B cell (primary cell): ENCODE data around the gene CELF4. TPM values are rescaled to one million over a fixed set of nuclear protein-coding genes. Genes with fewer than 3 reads are reported as not detected.

Source experiments
- ATAC-seq: fragments of 200-7000 bp; cut with Tn5 transposase; one replicate; pipeline ENCODE4 v1.10.0; 2021; ENCODE audit warnings: low read depth, mild to moderate bottlenecking, moderate number of reproducible peaks, moderate library complexity
- CTCF ChIA-PET: fragments of 350-600 bp; sonication (Branson Sonifier 250); formaldehyde crosslinking; loops from one replicate; lab custom pipeline; 2021; ENCODE audit warnings: antibody characterized with exemption, inconsistent platforms; lab: Charles Lee
- POLR2A ChIA-PET: fragments of 350-600 bp; sonication (Branson Sonifier 250); formaldehyde crosslinking; loops from one replicate; lab custom pipeline; 2021; ENCODE audit warnings: antibody characterized with exemption; lab: Charles Lee
- DNase-seq: peaks from one replicate; pipeline ENCODE4 v3.0.0; 2013
- H2AFZ ChIP-seq: 2 replicates; pipeline ENCODE4 v1.6.1; 2012; ENCODE audit warnings: mild to moderate bottlenecking, low read depth, low read length; ENCODE audit not compliant: insufficient read depth, poor library complexity, severe bottlenecking
- H3K27ac ChIP-seq, 2 donors: 1 replicate in 1 of 2; 2 replicates in 1 of 2; pipeline ENCODE4 v1.5.1; 2012 to 2013; ENCODE audit warnings: low read length in 2 of 2, mild to moderate bottlenecking in 2 of 2, moderate library complexity in 1 of 2
- H3K27me3 ChIP-seq, 4 experiments: fragments of 200-600 bp in 1 of 4; sonication (generic) in 1 of 4; replicated peaks in 1 of 4; 1 replicate in 2 of 4; 2 replicates in 2 of 4; pipeline versions ENCODE4 v1.6.1 to v1.7.0; 2013 to 2016; ENCODE audit warnings: low read length in 3 of 4, mild to moderate bottlenecking in 2 of 4, mixed read lengths in 1 of 4, moderate library complexity in 1 of 4; ENCODE audit not compliant: insufficient read depth in 4 of 4, control insufficient read depth in 3 of 4; ENCODE audit errors: control extremely low read depth in 1 of 4
- H3K36me3 ChIP-seq, 2 experiments: replicated peaks in 1 of 2; 1 replicate in 1 of 2; 2 replicates in 1 of 2; pipeline versions ENCODE4 v1.6.1 to v1.7.1; 2013; ENCODE audit warnings: low read length in 1 of 2; ENCODE audit not compliant: insufficient read depth in 2 of 2, control insufficient read depth in 1 of 2; ENCODE audit errors: control extremely low read depth in 1 of 2, extremely low read depth in 1 of 2
- H3K4me1 ChIP-seq, 2 donors: fragments of 200-600 bp in 1 of 2; sonication (generic) in 1 of 2; 1 replicate in 1 of 2; 2 replicates in 1 of 2; pipeline versions ENCODE4 v1.5.1 to v1.6.1; 2013 to 2017; ENCODE audit warnings: low read length in 2 of 2; ENCODE audit not compliant: control insufficient read depth in 2 of 2, insufficient read depth in 2 of 2
- H3K4me2 ChIP-seq: replicated peaks from 2 replicates; pipeline ENCODE3; 2012; ENCODE audit warnings: mild to moderate bottlenecking, low read depth, low read length; ENCODE audit not compliant: poor library complexity, severe bottlenecking
- H3K4me3 ChIP-seq, 5 experiments: fragments of 200-600 bp in 1 of 5; sonication (generic) in 1 of 5; 1 replicate in 3 of 5; 2 replicates in 2 of 5; pipeline versions ENCODE4 v1.5.1 to v1.7.0; 2011 to 2016; ENCODE audit warnings: low read length in 4 of 5, mild to moderate bottlenecking in 4 of 5, low read depth in 2 of 5, control low read depth in 1 of 5, moderate library complexity in 1 of 5; ENCODE audit not compliant: insufficient read depth in 1 of 5; ENCODE audit errors: control extremely low read depth in 1 of 5, extremely low read depth in 1 of 5
- H3K79me2 ChIP-seq: fragments of 200-600 bp; sonication (generic); one replicate; pipeline ENCODE4 v1.6.0; 2016; ENCODE audit warnings: low read length; ENCODE audit not compliant: control insufficient read depth, insufficient read depth
- H3K9ac ChIP-seq: fragments of 200-600 bp; sonication (generic); 2 replicates; pipeline ENCODE4 v1.6.1; 2017; ENCODE audit warnings: mild to moderate bottlenecking, low read length, moderate library complexity
- H3K9me3 ChIP-seq, 3 donors: one replicate each; pipeline versions ENCODE4 v1.6.1 to v1.7.1; 2013; ENCODE audit warnings: low read length in 2 of 3; ENCODE audit not compliant: control insufficient read depth in 2 of 3, insufficient read depth in 1 of 3; ENCODE audit errors: control extremely low read depth in 1 of 3
- H4K20me1 ChIP-seq: 2 replicates; pipeline ENCODE4 v1.6.0; 2012; ENCODE audit warnings: mild to moderate bottlenecking, low read length; ENCODE audit not compliant: insufficient read depth, control insufficient read depth, poor library complexity, severe bottlenecking
- H3K27ac Mint-ChIP-seq: one replicate; pipeline ENCODE4 v1.8.0; 2021; ENCODE audit warnings: mixed read lengths
- H3K27me3 Mint-ChIP-seq: one replicate; pipeline ENCODE4 v1.8.0; 2021; ENCODE audit warnings: mixed read lengths
- H3K4me1 Mint-ChIP-seq: one replicate; pipeline ENCODE4 v1.8.0; 2021; ENCODE audit warnings: mixed read lengths
- H3K4me3 Mint-ChIP-seq: one replicate; pipeline ENCODE4 v1.8.0; 2021; ENCODE audit warnings: mixed read lengths
- H3K9me3 Mint-ChIP-seq: one replicate; pipeline ENCODE4 v1.8.0; 2022; ENCODE audit warnings: mixed read lengths; ENCODE audit not compliant: insufficient read depth
- EZH2 ChIP-seq: IDR thresholded peaks from 2 replicates; pipeline ENCODE4 v1.6.1; 2012; ENCODE audit warnings: borderline replicate concordance, low read depth, mild to moderate bottlenecking, moderate library complexity, low read length; ENCODE audit not compliant: insufficient read depth, poor library complexity, severe bottlenecking
- WGBS: methylation state at CpG from one replicate; pipeline ENCODE4 v1.1.5; 2013; ENCODE audit warnings: missing lambda C conversion rate; ENCODE audit not compliant: insufficient coverage; 5-methylcytosine and 5-hydroxymethylcytosine counted together
- intact Hi-C: fragments of 100-400 bp; cut with micrococcal nuclease; formaldehyde crosslinking; loops from one replicate; pipeline ENCODE4 v1.10.0; 2022
- polyA plus RNA-seq: library from polyadenylated mRNA; depleted of rRNA; stranded (reverse); fragments of >200 nt; gene quantifications from 2 replicates; pipeline ENCODE4 v1.2.3, GENCODE V29; 2012
- total RNA-seq, 2 donors: library from RNA; stranded (reverse); fragments of 120-200 nt in 1 of 2; gene quantifications; 1 replicate in 1 of 2; 2 replicates in 1 of 2; pipeline versions ENCODE4 v1.2.3 to v1.2.4, GENCODE V29; 2013 to 2022
- TF ChIP-seq, protein P1 (sequence below): fragments of 200-600 bp; IDR thresholded peaks from one replicate; pipeline ENCODE4 v1.8.0; 2022; ENCODE audit warnings: antibody characterized with exemption, mild to moderate bottlenecking

CELF4 gene
- total and polyA plus RNA-seq, 2 donors (not counting 1 experiment from before 2014, with no cell fraction given) = not detected

DNA sequence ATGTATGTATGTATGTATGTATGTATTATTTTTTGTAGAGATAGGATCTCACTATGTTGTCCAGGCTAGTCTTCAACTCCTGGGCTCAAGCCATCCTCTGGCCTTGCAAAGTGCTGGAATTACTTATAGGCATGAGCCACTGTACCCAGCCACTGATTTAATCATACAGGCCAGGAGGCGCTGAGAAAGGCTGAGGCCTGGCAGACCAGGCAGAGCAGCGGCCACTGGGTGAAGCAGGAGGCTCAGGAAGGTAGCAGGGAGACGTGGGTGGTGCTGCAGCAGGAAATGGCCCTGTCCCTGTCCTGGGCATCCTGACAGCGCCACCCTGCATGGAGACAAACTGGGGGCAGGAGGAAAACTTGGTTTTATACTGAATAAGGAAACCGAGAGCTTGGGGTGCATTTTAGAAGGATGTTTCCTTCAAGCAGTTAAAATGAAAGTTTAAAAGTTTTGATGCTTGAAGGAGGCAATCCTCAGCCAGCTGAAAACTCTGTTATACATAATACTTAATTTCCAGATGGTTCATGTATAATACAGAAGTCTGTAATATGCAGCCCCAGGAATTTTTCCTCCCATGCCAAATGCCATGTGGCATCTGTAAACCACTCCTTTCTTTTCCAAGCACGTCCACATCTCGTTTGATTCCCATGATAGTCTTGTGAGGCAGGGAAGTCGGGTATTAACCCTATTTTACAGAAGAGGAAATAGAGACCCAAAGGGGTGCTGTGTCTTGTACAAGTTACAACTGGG is 182.4 kb downstream of the CELF4 start:
- intact Hi-C loops = no loop called here
- H3K36me3 ChIP-seq = no peaks in the 10 kb centered on the region
- H4K20me1 ChIP-seq = no peaks in the 10 kb centered on the region
- DNase-seq (no peak), ATAC-seq (no peak)
- H3K4me2 ChIP-seq = no peak overlapping the region
- no peaks in the 10 kb centered on the region for H3K4me1 ChIP-seq
- H3K9ac ChIP-seq = no peak overlapping the region
- 61% methylated on average over 5 of the region's 8 CpGs for WGBS
- TF ChIP-seq, protein P1, sequence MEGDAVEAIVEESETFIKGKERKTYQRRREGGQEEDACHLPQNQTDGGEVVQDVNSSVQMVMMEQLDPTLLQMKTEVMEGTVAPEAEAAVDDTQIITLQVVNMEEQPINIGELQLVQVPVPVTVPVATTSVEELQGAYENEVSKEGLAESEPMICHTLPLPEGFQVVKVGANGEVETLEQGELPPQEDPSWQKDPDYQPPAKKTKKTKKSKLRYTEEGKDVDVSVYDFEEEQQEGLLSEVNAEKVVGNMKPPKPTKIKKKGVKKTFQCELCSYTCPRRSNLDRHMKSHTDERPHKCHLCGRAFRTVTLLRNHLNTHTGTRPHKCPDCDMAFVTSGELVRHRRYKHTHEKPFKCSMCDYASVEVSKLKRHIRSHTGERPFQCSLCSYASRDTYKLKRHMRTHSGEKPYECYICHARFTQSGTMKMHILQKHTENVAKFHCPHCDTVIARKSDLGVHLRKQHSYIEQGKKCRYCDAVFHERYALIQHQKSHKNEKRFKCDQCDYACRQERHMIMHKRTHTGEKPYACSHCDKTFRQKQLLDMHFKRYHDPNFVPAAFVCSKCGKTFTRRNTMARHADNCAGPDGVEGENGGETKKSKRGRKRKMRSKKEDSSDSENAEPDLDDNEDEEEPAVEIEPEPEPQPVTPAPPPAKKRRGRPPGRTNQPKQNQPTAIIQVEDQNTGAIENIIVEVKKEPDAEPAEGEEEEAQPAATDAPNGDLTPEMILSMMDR = no peak
- no peak for TF ChIP-seq EZH2
- H3K27me3 ChIP-seq = peaks cover 0 to 3% (median 0%) of the 10 kb centered on the region in 4 experiments
- Mint-ChIP-seq H3K4me1 (no peaks in the 10 kb centered on the region), H3K9me3 (no peaks in the 10 kb centered on the region), H3K27ac (no peak overlapping the region), H3K27me3 (peaks cover 17% of the 10 kb centered on the region), H3K4me3 (no peak overlapping the region)
- H2AFZ ChIP-seq = no peak overlapping the region
- no peaks in the 10 kb centered on the region for H3K79me2 ChIP-seq
- CTCF ChIA-PET = interaction anchor here (1.5 kb wide), 1 partner anchor 14 kb away, joined by 3 read pairs; no protein-coding TSS in a partner anchor
- H3K27ac ChIP-seq = no peak overlapping the region
- no peak overlapping the region for H3K4me3 ChIP-seq
- POLR2A ChIA-PET = no interaction called here
- H3K9me3 ChIP-seq = no peaks in the 10 kb centered on the region

DNA sequence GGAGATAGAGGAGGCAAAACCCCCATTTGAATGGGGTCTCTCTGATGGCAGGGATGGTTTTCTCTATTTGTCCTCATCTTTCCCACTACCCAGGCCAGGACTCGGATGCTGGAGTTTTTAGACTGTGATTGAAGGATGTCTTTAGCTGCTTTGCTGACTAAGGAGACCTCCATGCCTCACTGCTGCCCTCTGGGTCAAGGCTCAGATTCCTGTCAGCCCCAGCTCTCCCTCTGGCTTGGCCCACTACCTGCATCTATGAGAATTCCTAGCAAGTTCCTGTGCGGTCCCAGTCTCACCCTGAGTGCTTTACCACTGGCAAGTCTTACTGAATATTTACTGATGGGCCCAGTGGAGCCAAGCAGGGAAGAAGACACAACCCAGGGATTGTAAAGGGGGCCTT is 184.0 kb downstream of the CELF4 start:
- Histone ChIP-seq H3K79me2 (no peaks in the 10 kb centered on the region), H3K36me3 (no peaks in the 10 kb centered on the region), H3K4me3 (no peak overlapping the region), H3K9me3 (no peaks in the 10 kb centered on the region), H3K27ac (no peak overlapping the region), H3K4me1 (no peaks in the 10 kb centered on the region), H3K27me3 (peaks cover 0 to 3% (median 0%) of the 10 kb centered on the region in 4 experiments), H3K9ac (no peak overlapping the region), H4K20me1 (no peaks in the 10 kb centered on the region), H2AFZ (no peak overlapping the region), H3K4me2 (no peak overlapping the region)
- H3K27ac Mint-ChIP-seq = no peak overlapping the region
- ChIA-PET CTCF (no interaction called here), POLR2A (no interaction called here)
- intact Hi-C loops = no loop called here
- ATAC-seq (no peak), DNase-seq (no peak)
- TF ChIP-seq EZH2 = no peak
- TF ChIP-seq, protein P1 = no peak
- no peak overlapping the region for H3K4me3 Mint-ChIP-seq
- peaks cover 25% of the 10 kb centered on the region for H3K27me3 Mint-ChIP-seq
- 93% methylated on average over 2 of the region's 2 CpGs for WGBS
- no peaks in the 10 kb centered on the region for H3K9me3 Mint-ChIP-seq
- H3K4me1 Mint-ChIP-seq = no peaks in the 10 kb centered on the region
